T-helper 2 cell treated with Interferon-gamma antibody and Interleukin-4, amounts not matched to agents 5 μg/mL and 100 μg/mL, for 36 hours (primary cell): ENCODE measurements around the gene WDR72.
"Not testable (repeated sequence)": the region's sequence is repeated elsewhere in the genome, so short reads cannot be mapped to it uniquely, and the experiment has no call there.

ENCODE experiments used
- DNase-seq: peaks from one replicate; pipeline ENCODE4 v3.0.0; 2021; ENCODE audit warnings: low spot score
- H3K27ac Mint-ChIP-seq: one replicate; pipeline ENCODE4 v1.8.0; 2021; ENCODE audit warnings: mild to moderate bottlenecking, mixed read lengths
- H3K27me3 Mint-ChIP-seq: one replicate; pipeline ENCODE4 v1.8.0; 2021; ENCODE audit warnings: low read depth, mixed read lengths
- H3K36me3 Mint-ChIP-seq: one replicate; pipeline ENCODE4 v1.8.0; 2021; ENCODE audit warnings: low read depth, mixed read lengths
- H3K4me1 Mint-ChIP-seq: one replicate; pipeline ENCODE4 v1.8.0; 2021; ENCODE audit warnings: low read depth, mixed read lengths
- H3K4me3 Mint-ChIP-seq: one replicate; pipeline ENCODE4 v1.8.0; 2022; ENCODE audit warnings: mild to moderate bottlenecking, moderate library complexity, mixed read lengths
- H3K9me3 Mint-ChIP-seq: one replicate; pipeline ENCODE4 v1.8.0; 2021; ENCODE audit warnings: mixed read lengths

Gene WDR72

GRCh38 chr15:53759411-53759931 is at the start of gene WDR72:
Gene WDR72, minus strand, starts transcription at chr15:53759663. Its CDS starts 26,514 bp downstream, at chr15:53733149.
- Mint-ChIP-seq H3K27me3 (peaks cover 18% of the 10 kb centered on the region), H3K9me3 (no peaks in the 10 kb centered on the region), H3K4me1 (peaks cover 2% of the 10 kb centered on the region), H3K4me3 (no peak within 1 kb of the TSS), H3K27ac (no peak within 1 kb of the TSS), H3K36me3 (no peaks in the 10 kb centered on the region)
- no peak for DNase-seq

- Mint-ChIP-seq H3K27ac (no peak overlapping the region), H3K36me3 (no peaks in the 10 kb centered on the region), H3K4me3 (no peak overlapping the region), H3K4me1 (no peaks in the 10 kb centered on the region), H3K9me3 (no peaks in the 10 kb centered on the region), H3K27me3 (no peaks in the 10 kb centered on the region)
- DNase-seq = no peak
Observed at GRCh38 chr15:53808058-53808706, 48.7 kb upstream of the WDR72 start.

GRCh38 chr15:53807501-53807900 is 48.0 kb upstream of the WDR72 start:
- DNase-seq = no peak
- Mint-ChIP-seq H3K36me3 (no peaks in the 10 kb centered on the region), H3K27me3 (no peaks in the 10 kb centered on the region), H3K4me1 (no peaks in the 10 kb centered on the region), H3K27ac (no peak overlapping the region), H3K4me3 (no peak overlapping the region), H3K9me3 (no peaks in the 10 kb centered on the region)

GRCh38 chr15:53802672-53803071 is 43.2 kb upstream of the WDR72 start:
- no peak overlapping the region for H3K4me3 Mint-ChIP-seq
- no peak for DNase-seq
- H3K36me3 Mint-ChIP-seq = no peaks in the 10 kb centered on the region
- no peaks in the 10 kb centered on the region for H3K4me1 Mint-ChIP-seq
- H3K9me3 Mint-ChIP-seq = no peaks in the 10 kb centered on the region
- H3K27ac Mint-ChIP-seq = no peak overlapping the region
- no peaks in the 10 kb centered on the region for H3K27me3 Mint-ChIP-seq

- DNase-seq = no peak
- Mint-ChIP-seq H3K36me3 (no peaks in the 10 kb centered on the region), H3K27me3 (no peaks in the 10 kb centered on the region), H3K4me1 (no peaks in the 10 kb centered on the region), H3K4me3 (no peak overlapping the region), H3K27ac (no peak overlapping the region), H3K9me3 (no peaks in the 10 kb centered on the region)
Observed at GRCh38 chr15:53791581-53791980, 32.1 kb upstream of the WDR72 start.

GRCh38 chr15:53789654-53790375 is 30.4 kb upstream of the WDR72 start:
- Mint-ChIP-seq H3K27me3 (no peaks in the 10 kb centered on the region), H3K27ac (no peak overlapping the region), H3K4me3 (no peak overlapping the region), H3K9me3 (no peaks in the 10 kb centered on the region), H3K36me3 (no peaks in the 10 kb centered on the region), H3K4me1 (no peaks in the 10 kb centered on the region)
- DNase-seq = no peak

GRCh38 chr15:53786401-53786800 is 26.9 kb upstream of the WDR72 start:
- Mint-ChIP-seq H3K4me3 (no peak overlapping the region), H3K9me3 (peaks cover 10% of the 10 kb centered on the region), H3K36me3 (no peaks in the 10 kb centered on the region), H3K4me1 (no peaks in the 10 kb centered on the region), H3K27ac (no peak overlapping the region), H3K27me3 (no peaks in the 10 kb centered on the region)
- DNase-seq = no peak

- not testable (repeated sequence) for H3K4me3 Mint-ChIP-seq, H3K27ac Mint-ChIP-seq, H3K4me1 Mint-ChIP-seq, H3K27me3 Mint-ChIP-seq, H3K36me3 Mint-ChIP-seq, DNase-seq
- peaks cover 14% of the 10 kb centered on the region for H3K9me3 Mint-ChIP-seq
Observed at GRCh38 chr15:53785241-53785640, 25.8 kb upstream of the WDR72 start.

- H3K4me1 Mint-ChIP-seq = peaks cover 2% of the 10 kb centered on the region
- H3K27me3 Mint-ChIP-seq = peaks cover 16% of the 10 kb centered on the region
- no peak overlapping the region for H3K27ac Mint-ChIP-seq
- H3K4me3 Mint-ChIP-seq = no peak overlapping the region
- H3K36me3 Mint-ChIP-seq = no peaks in the 10 kb centered on the region
- DNase-seq = no peak
- H3K9me3 Mint-ChIP-seq = no peaks in the 10 kb centered on the region
Observed at GRCh38 chr15:53762916-53763315, 3.5 kb upstream of the WDR72 start.

GRCh38 chr15:53758412-53758811 is 1.1 kb downstream of the WDR72 start:
- H3K9me3 Mint-ChIP-seq = no peaks in the 10 kb centered on the region
- peaks cover 2% of the 10 kb centered on the region for H3K4me1 Mint-ChIP-seq
- DNase-seq = no peak

GRCh38 chr15:53757906-53758305 is 1.6 kb downstream of the WDR72 start:
- Mint-ChIP-seq H3K27ac (no peak overlapping the region), H3K4me3 (no peak overlapping the region), H3K27me3 (peaks cover 18% of the 10 kb centered on the region), H3K9me3 (no peaks in the 10 kb centered on the region), H3K4me1 (peaks cover 2% of the 10 kb centered on the region), H3K36me3 (no peaks in the 10 kb centered on the region)
- DNase-seq = no peak

More at GRCh38 chr15:53758412-53758811, 1.1 kb downstream of the WDR72 start:
- Mint-ChIP-seq H3K4me3 (no peak overlapping the region), H3K27me3 (peaks cover 18% of the 10 kb centered on the region), H3K36me3 (no peaks in the 10 kb centered on the region), H3K27ac (no peak overlapping the region)

- no peak for DNase-seq
- H3K9me3 Mint-ChIP-seq = no peaks in the 10 kb centered on the region
- H3K4me3 Mint-ChIP-seq = no peak overlapping the region
- no peaks in the 10 kb centered on the region for H3K36me3 Mint-ChIP-seq
- H3K27me3 Mint-ChIP-seq = peaks cover 9% of the 10 kb centered on the region
- H3K4me1 Mint-ChIP-seq = peaks cover 2% of the 10 kb centered on the region
- H3K27ac Mint-ChIP-seq = no peak overlapping the region
Observed at GRCh38 chr15:53753813-53754212, 5.7 kb downstream of the WDR72 start.

- no peaks in the 10 kb centered on the region for H3K27me3 Mint-ChIP-seq
- no peak for DNase-seq
- H3K36me3 Mint-ChIP-seq = no peaks in the 10 kb centered on the region
- no peak overlapping the region for H3K4me3 Mint-ChIP-seq
- no peak overlapping the region for H3K27ac Mint-ChIP-seq
- H3K9me3 Mint-ChIP-seq = no peaks in the 10 kb centered on the region
- no peaks in the 10 kb centered on the region for H3K4me1 Mint-ChIP-seq
Observed at GRCh38 chr15:53752406-53752805, 7.1 kb downstream of the WDR72 start.

GRCh38 chr15:53747501-53748068 is 11.9 kb downstream of the WDR72 start:
- no peaks in the 10 kb centered on the region for H3K27me3 Mint-ChIP-seq
- DNase-seq = no peak
- H3K9me3 Mint-ChIP-seq = no peaks in the 10 kb centered on the region
- no peaks in the 10 kb centered on the region for H3K36me3 Mint-ChIP-seq
- H3K4me3 Mint-ChIP-seq = no peak overlapping the region
- H3K27ac Mint-ChIP-seq = no peak overlapping the region
- no peaks in the 10 kb centered on the region for H3K4me1 Mint-ChIP-seq
